GM19324 (cell line): ENCODE data around the gene STARD10.

Source experiments
- ATAC-seq: cut with Tn5 transposase; IDR thresholded peaks from one replicate; pipeline ENCODE4 v1.9.1; 2021; ENCODE audit warnings: mild to moderate bottlenecking, moderate library complexity; ENCODE audit not compliant: unreplicated experiment, low FRiP score

Gene STARD10

GRCh38 chr11:72750556-72751115, 43.2 kb downstream of the STARD10 start:
- ATAC-seq, result no peak

GRCh38 chr11:72750086-72750485, 43.8 kb downstream of the STARD10 start:
- no peak for ATAC-seq

- no peak for ATAC-seq
Measured at GRCh38 chr11:72747289-72747855, 46.5 kb downstream of the STARD10 start.

GRCh38 chr11:72746821-72747220, 47.0 kb downstream of the STARD10 start:
- ATAC-seq, result no peak

GRCh38 chr11:72745925-72746550, 47.8 kb downstream of the STARD10 start:
- ATAC-seq, result no peak

GRCh38 chr11:72745511-72745910, 48.3 kb downstream of the STARD10 start:
- ATAC-seq, result no peak

- ATAC-seq, result no peak
Measured at GRCh38 chr11:72744474-72744873, 49.4 kb downstream of the STARD10 start.

- peak; percentile 41 for ATAC-seq
Measured at GRCh38 chr11:72743321-72744221, 50.3 kb downstream of the STARD10 start.

GRCh38 chr11:72742513-72743320, 51.1 kb downstream of the STARD10 start:
- no peak for ATAC-seq

- no peak for ATAC-seq
Measured at GRCh38 chr11:72741849-72742512, 51.9 kb downstream of the STARD10 start.

GRCh38 chr11:72741429-72741833, 52.4 kb downstream of the STARD10 start:
- no peak for ATAC-seq

GRCh38 chr11:72740562-72741428, 53.1 kb downstream of the STARD10 start:
- ATAC-seq, result no peak

- ATAC-seq, result no peak
Measured at GRCh38 chr11:72740060-72740424, 53.8 kb downstream of the STARD10 start.

- ATAC-seq, result no peak
Measured at GRCh38 chr11:72739240-72740059, 54.4 kb downstream of the STARD10 start.

- no peak for ATAC-seq
Measured at GRCh38 chr11:72738199-72739141, 55.4 kb downstream of the STARD10 start.

- ATAC-seq, result no peak
Measured at GRCh38 chr11:72737336-72737735, 56.5 kb downstream of the STARD10 start.

GRCh38 chr11:72736452-72737069, 57.3 kb downstream of the STARD10 start:
- no peak for ATAC-seq
